K562 (cell line): ENCODE results near the gene SERPINH1. TPM values are rescaled to one million over a fixed set of nuclear protein-coding genes. Genes with fewer than 3 reads are reported as not detected.
A peak's percentile ranks its signal among the peaks of the same experiment; 100 is the strongest.

Experiments used
- CBX2 ChIP-seq: fragments of 200-600 bp; sonication (generic); IDR thresholded peaks from one replicate; pipeline ENCODE4 v1.6.1; 2012; ENCODE audit warnings: mild to moderate bottlenecking, low read length, inconsistent platforms; ENCODE audit not compliant: insufficient read depth, poor library complexity, severe bottlenecking
- CC2D1A ChIP-seq: fragments of 450-650 bp; IDR thresholded peaks from 2 replicates; pipeline ENCODE4 v1.6.1; 2017; ENCODE audit warnings: mild to moderate bottlenecking
- CREB1 ChIP-seq, 2 experiments: sonication (generic) in 1 of 2; formaldehyde crosslinking in 1 of 2; IDR thresholded peaks; 2 replicates each; pipeline versions ENCODE4 v1.6.1 to v1.8.0; 2012 to 2022; ENCODE audit warnings: inconsistent platforms in 1 of 2, mild to moderate bottlenecking in 1 of 2, missing genetic modification reagents in 1 of 2, moderate library complexity in 1 of 2
- DNMT1 ChIP-seq: fragments of 450-650 bp; IDR thresholded peaks from 2 replicates; pipeline ENCODE4 v1.6.1; 2016; ENCODE audit warnings: antibody characterized with exemption, mild to moderate bottlenecking
- FOXA3 ChIP-seq, 2 experiments: fragments of 450-650 bp in 1 of 2; sonication (generic) in 1 of 2; formaldehyde crosslinking; IDR thresholded peaks in 1 of 2; conservative IDR thresholded peaks in 1 of 2; 2 replicates each; pipeline versions ENCODE4 v1.4.0 to v1.8.0; 2020 to 2022; ENCODE audit warnings: mild to moderate bottlenecking in 2 of 2, missing genetic modification reagents in 1 of 2
- GABPA ChIP-seq: fragments of 200-800 bp; sonication (Bioruptor generic); conservative IDR thresholded peaks from 2 replicates; pipeline ENCODE4 v1.6.1; 2016; ENCODE audit warnings: low read depth, missing genetic modification characterization, missing compliant biosample characterization
- GABPB1 ChIP-seq: sonication (generic); formaldehyde crosslinking; IDR thresholded peaks from 2 replicates; pipeline ENCODE4 v1.8.0; 2022; ENCODE audit warnings: mild to moderate bottlenecking, missing genetic modification reagents
- GTF2F1 ChIP-seq: IDR thresholded peaks from 2 replicates; pipeline ENCODE4 v1.6.1; 2011; ENCODE audit warnings: low read depth, low read length, improper control_type of control experiment
- HIVEP1 ChIP-seq: fragments of 250-450 bp; sonication (Bioruptor Pico); IDR thresholded peaks from 2 replicates; pipeline ENCODE4 v1.4.0; 2020; ENCODE audit warnings: mild to moderate bottlenecking
- ILF3 ChIP-seq: fragments of 450-650 bp; IDR thresholded peaks from 2 replicates; pipeline ENCODE4 v1.6.1; 2018; ENCODE audit warnings: antibody characterized with exemption, mild to moderate bottlenecking, moderate library complexity, borderline replicate concordance
- NFIX ChIP-seq: fragments of 250-450 bp; sonication (Bioruptor Pico); IDR thresholded peaks from 2 replicates; pipeline ENCODE4 v1.4.0; 2020; ENCODE audit warnings: low read depth, mild to moderate bottlenecking, moderate library complexity
- OTX1 ChIP-seq: fragments of 450-650 bp; formaldehyde crosslinking; IDR thresholded peaks from 2 replicates; pipeline ENCODE4 v1.4.0; 2022; ENCODE audit warnings: mild to moderate bottlenecking
- PCBP1 ChIP-seq: fragments of 200-400 bp; formaldehyde crosslinking; IDR thresholded peaks from 2 replicates; pipeline ENCODE4 v1.6.1; 2018; ENCODE audit warnings: mild to moderate bottlenecking, low read depth, low read length; ENCODE audit not compliant: poor library complexity, severe bottlenecking
- PHF21A ChIP-seq: fragments of 450-650 bp; IDR thresholded peaks from 2 replicates; pipeline ENCODE4 v1.6.1; 2017; ENCODE audit warnings: low read depth, borderline replicate concordance
- POLR2AphosphoS2 ChIP-seq: IDR thresholded peaks from 2 replicates; pipeline ENCODE4 v1.6.1; 2012; ENCODE audit warnings: low read length, improper control_type of control experiment
- PRMT5 ChIP-seq: sonication (generic); formaldehyde crosslinking; IDR thresholded peaks from 2 replicates; pipeline ENCODE4 v1.5.0; 2020; ENCODE audit warnings: missing genetic modification reagents
- PYGO2 ChIP-seq: fragments of 450-650 bp; IDR thresholded peaks from 2 replicates; pipeline ENCODE4 v1.6.1; 2016; ENCODE audit warnings: mild to moderate bottlenecking, missing genetic modification characterization, moderate library complexity, missing compliant biosample characterization
- RHOXF2B ChIP-seq: fragments of 250-450 bp; sonication (Bioruptor Pico); conservative IDR thresholded peaks from 2 replicates; pipeline ENCODE4 v1.5.1; 2021
- SAP30 ChIP-seq: fragments of 200-600 bp; sonication (generic); IDR thresholded peaks from 2 replicates; pipeline ENCODE4 v1.6.1; 2012; ENCODE audit warnings: borderline replicate concordance, low read depth, mild to moderate bottlenecking, moderate library complexity, low read length, control low read depth, inconsistent platforms; ENCODE audit not compliant: insufficient read depth, poor library complexity, severe bottlenecking
- SPI1 ChIP-seq: IDR thresholded peaks from 2 replicates; pipeline ENCODE4 v1.6.1; 2011; ENCODE audit warnings: low read depth, low read length, control low read depth, borderline replicate concordance
- ZNF584 ChIP-seq: fragments of 200-800 bp; sonication (Bioruptor generic); IDR thresholded peaks from 2 replicates; pipeline ENCODE4 v1.6.1; 2016; ENCODE audit warnings: low read depth, mild to moderate bottlenecking, missing genetic modification characterization, missing compliant biosample characterization
- ZNF717 ChIP-seq: fragments of 250-450 bp; sonication (Bioruptor Pico); IDR thresholded peaks from 2 replicates; pipeline ENCODE4 v1.5.0; 2021
- ZNF77 ChIP-seq: fragments of 250-450 bp; sonication (Bioruptor Pico); IDR thresholded peaks from 2 replicates; pipeline ENCODE4 v1.5.0; 2020
- polyA plus RNA-seq, 8 experiments: library from polyadenylated mRNA; depleted of rRNA in 4 of 8; stranded (reverse) in 5 of 8; unstranded in 3 of 8; fragments of >200 nt; fragmentation: Nextera tagmentation in 2 of 8; fragmentation: Illumina TruSeq in 1 of 8; extraction: Ambion mirVana in 2 of 8; extraction: Trizol in 1 of 8; gene quantifications; 2 replicates each; pipeline versions ENCODE4 v1.2.1 to v1.2.3, GENCODE V29; 2011 to 2014; ENCODE audit warnings: inconsistent platforms in 1 of 8, missing spikeins in 1 of 8
- total RNA-seq, 7 experiments: library from RNA; depleted of rRNA in 6 of 7; stranded (reverse); fragments of >200 nt in 6 of 7; fragmentation: Illumina TruSeq in 2 of 7; extraction: Trizol in 2 of 7; gene quantifications; 2 replicates each; pipeline versions ENCODE4 v1.2.1 to v1.2.3, GENCODE V29; 2011 to 2021; ENCODE audit warnings: low replicate concordance in 1 of 7
- TF ChIP-seq, protein P1 (sequence below): fragments of 250-450 bp; sonication (Bioruptor Pico); IDR thresholded peaks from 2 replicates; pipeline ENCODE4 v1.5.0; 2022; ENCODE audit warnings: mild to moderate bottlenecking
- TF ChIP-seq, protein P2 (sequence below): fragments of 450-650 bp; IDR thresholded peaks from 2 replicates; pipeline ENCODE4 v1.6.1; 2016; ENCODE audit warnings: borderline replicate concordance
- TF ChIP-seq, protein P3 (sequence below): fragments of 450-650 bp; formaldehyde crosslinking; IDR thresholded peaks from 2 replicates; pipeline ENCODE4 v1.4.0; 2022; ENCODE audit warnings: missing genetic modification characterization

The SERPINH1 gene
- total and polyA plus RNA-seq, 9 of the 15 experiments (the other 6 are each of a cell fraction or from before 2014, with no cell fraction given) = 2.8 to 106 (median 67.9) TPM

DNA sequence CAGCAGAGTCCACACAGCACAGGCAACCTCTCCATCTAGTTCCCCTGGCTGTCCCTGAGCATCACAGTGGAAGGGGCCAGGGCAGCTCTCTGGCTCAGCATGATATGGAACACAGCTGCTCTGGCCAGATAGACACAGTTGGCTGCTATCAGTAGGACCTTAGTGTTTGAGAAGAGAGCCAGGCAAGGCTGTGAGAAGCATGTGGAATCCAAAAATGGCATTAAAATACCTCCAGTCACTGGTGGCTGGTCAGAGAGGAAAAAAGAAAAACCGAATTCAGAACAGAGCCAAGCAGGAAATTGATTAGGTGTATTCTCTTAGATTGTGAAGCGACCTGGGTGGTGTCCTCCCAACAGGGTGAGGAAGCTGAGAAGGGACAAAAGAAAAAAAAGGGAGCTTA is 27.9 kb downstream of the SERPINH1 start (continued):
- no peak for TF ChIP-seq DNMT1
- TF ChIP-seq, protein P1, sequence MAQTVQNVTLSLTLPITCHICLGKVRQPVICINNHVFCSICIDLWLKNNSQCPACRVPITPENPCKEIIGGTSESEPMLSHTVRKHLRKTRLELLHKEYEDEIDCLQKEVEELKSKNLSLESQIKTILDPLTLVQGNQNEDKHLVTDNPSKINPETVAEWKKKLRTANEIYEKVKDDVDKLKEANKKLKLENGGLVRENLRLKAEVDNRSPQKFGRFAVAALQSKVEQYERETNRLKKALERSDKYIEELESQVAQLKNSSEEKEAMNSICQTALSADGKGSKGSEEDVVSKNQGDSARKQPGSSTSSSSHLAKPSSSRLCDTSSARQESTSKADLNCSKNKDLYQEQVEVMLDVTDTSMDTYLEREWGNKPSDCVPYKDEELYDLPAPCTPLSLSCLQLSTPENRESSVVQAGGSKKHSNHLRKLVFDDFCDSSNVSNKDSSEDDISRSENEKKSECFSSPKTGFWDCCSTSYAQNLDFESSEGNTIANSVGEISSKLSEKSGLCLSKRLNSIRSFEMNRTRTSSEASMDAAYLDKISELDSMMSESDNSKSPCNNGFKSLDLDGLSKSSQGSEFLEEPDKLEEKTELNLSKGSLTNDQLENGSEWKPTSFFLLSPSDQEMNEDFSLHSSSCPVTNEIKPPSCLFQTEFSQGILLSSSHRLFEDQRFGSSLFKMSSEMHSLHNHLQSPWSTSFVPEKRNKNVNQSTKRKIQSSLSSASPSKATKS (CRISPR knock-in tag) = no peak
- TF ChIP-seq ILF3 = no peak
- TF ChIP-seq OTX1 (CRISPR knock-in tag) = no peak
- no peak for TF ChIP-seq POLR2AphosphoS2
- no peak for TF ChIP-seq RHOXF2B (CRISPR knock-in tag)
- no peak for TF ChIP-seq ZNF77 (CRISPR knock-in tag)
- TF ChIP-seq SPI1 = no peak
- no peak for TF ChIP-seq CBX2
- 0 out of 4 replicates have a peak, but pooled peaks of 1 of the 2 experiments have one; percentile 35 for TF ChIP-seq FOXA3 (CRISPR knock-in tag; conservative IDR thresholded peaks at IDR 0.05 in 1 of 2, IDR thresholded peaks at IDR 0.05 in 1 of 2)
- TF ChIP-seq PCBP1 = no peak
- no peak for TF ChIP-seq ZNF717 (CRISPR knock-in tag)
- no peak for TF ChIP-seq NFIX (CRISPR knock-in tag)
- no peak for TF ChIP-seq PRMT5
- TF ChIP-seq GABPA (tag) = no peak
- TF ChIP-seq, protein P2, sequence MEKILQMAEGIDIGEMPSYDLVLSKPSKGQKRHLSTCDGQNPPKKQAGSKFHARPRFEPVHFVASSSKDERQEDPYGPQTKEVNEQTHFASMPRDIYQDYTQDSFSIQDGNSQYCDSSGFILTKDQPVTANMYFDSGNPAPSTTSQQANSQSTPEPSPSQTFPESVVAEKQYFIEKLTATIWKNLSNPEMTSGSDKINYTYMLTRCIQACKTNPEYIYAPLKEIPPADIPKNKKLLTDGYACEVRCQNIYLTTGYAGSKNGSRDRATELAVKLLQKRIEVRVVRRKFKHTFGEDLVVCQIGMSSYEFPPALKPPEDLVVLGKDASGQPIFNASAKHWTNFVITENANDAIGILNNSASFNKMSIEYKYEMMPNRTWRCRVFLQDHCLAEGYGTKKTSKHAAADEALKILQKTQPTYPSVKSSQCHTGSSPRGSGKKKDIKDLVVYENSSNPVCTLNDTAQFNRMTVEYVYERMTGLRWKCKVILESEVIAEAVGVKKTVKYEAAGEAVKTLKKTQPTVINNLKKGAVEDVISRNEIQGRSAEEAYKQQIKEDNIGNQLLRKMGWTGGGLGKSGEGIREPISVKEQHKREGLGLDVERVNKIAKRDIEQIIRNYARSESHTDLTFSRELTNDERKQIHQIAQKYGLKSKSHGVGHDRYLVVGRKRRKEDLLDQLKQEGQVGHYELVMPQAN = no peak
- peak; percentile 96; the same call in 1 of the 2 replicates for TF ChIP-seq CC2D1A
- TF ChIP-seq, protein P3, sequence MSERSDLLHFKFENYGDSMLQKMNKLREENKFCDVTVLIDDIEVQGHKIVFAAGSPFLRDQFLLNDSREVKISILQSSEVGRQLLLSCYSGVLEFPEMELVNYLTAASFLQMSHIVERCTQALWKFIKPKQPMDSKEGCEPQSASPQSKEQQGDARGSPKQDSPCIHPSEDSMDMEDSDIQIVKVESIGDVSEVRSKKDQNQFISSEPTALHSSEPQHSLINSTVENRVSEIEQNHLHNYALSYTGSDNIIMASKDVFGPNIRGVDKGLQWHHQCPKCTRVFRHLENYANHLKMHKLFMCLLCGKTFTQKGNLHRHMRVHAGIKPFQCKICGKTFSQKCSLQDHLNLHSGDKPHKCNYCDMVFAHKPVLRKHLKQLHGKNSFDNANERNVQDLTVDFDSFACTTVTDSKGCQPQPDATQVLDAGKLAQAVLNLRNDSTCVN (CRISPR knock-in tag) = no peak
- no peak for TF ChIP-seq ZNF584 (CRISPR knock-in tag)
- TF ChIP-seq SAP30 = no peak
- TF ChIP-seq GTF2F1 = no peak
- TF ChIP-seq CREB1 (IDR thresholded peaks at IDR 0.05) = peak; percentile 56
- no peak; the same call in 1 of the 2 replicates for TF ChIP-seq CREB1 (CRISPR knock-in tag; IDR thresholded peaks at IDR 0.05)
- TF ChIP-seq PYGO2 (tag) = no peak
- TF ChIP-seq GABPB1 = no peak
- no peak for TF ChIP-seq PHF21A
- TF ChIP-seq HIVEP1 (CRISPR knock-in tag) = no peak
